ENCODE measurements around the gene CSF3R.

Gene CSF3R

DNA sequence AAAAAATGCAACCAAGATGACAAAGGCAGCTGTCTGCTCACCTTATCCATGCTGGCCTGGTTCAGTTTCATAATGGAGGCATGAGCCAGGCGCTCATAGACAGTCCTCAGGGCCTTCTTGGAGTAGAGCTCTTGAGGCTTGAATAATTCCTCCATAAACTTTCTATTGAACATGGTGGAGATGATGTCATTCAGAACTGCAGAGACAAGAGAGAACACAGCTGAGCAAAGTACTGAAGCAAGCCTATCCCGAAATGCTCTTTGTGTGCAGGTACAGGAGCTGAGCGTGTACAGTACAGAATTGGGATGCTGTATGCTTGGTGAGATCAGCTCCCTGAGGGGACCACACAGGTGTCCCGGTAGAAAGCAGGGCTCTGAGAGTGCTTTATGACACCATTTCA is 44.0 kb downstream of the CSF3R start:
- TF ChIP-seq, protein P1, sequence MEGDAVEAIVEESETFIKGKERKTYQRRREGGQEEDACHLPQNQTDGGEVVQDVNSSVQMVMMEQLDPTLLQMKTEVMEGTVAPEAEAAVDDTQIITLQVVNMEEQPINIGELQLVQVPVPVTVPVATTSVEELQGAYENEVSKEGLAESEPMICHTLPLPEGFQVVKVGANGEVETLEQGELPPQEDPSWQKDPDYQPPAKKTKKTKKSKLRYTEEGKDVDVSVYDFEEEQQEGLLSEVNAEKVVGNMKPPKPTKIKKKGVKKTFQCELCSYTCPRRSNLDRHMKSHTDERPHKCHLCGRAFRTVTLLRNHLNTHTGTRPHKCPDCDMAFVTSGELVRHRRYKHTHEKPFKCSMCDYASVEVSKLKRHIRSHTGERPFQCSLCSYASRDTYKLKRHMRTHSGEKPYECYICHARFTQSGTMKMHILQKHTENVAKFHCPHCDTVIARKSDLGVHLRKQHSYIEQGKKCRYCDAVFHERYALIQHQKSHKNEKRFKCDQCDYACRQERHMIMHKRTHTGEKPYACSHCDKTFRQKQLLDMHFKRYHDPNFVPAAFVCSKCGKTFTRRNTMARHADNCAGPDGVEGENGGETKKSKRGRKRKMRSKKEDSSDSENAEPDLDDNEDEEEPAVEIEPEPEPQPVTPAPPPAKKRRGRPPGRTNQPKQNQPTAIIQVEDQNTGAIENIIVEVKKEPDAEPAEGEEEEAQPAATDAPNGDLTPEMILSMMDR (conservative IDR thresholded peaks at IDR 0.05; ENCODE audit: low read depth, low read length) = no peak
- H3K4me3 ChIP-seq (ENCODE audit: low read depth, low read length) = no peak overlapping the region
- DNase-seq (ENCODE audit: low read depth) = no peak

DNA sequence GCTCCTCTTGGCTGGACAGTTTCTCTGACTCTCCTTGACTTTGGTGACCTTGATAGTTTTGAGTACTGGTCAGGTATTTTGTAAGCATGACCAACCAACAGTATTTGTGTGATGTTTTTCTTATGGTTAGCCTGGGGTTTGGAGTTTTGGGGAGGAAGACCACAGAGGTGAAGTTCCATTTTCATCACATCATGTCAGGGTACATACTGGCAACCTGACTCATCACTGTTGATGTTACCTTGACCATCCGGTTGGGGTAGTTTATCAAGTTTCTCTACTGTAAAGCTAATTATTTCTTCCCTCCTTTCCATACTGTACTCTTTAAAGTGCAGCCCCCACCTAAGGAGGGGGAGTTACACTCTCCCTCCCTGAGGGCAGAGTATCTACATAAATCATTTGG is 45.9 kb downstream of the CSF3R start:
- H3K4me3 ChIP-seq (ENCODE audit: low read depth, low read length) = no peak overlapping the region
- peak; percentile 57 for DNase-seq (ENCODE audit: low read depth)
- TF ChIP-seq, protein P1 (conservative IDR thresholded peaks at IDR 0.05; ENCODE audit: low read depth, low read length) = no peak

DNA sequence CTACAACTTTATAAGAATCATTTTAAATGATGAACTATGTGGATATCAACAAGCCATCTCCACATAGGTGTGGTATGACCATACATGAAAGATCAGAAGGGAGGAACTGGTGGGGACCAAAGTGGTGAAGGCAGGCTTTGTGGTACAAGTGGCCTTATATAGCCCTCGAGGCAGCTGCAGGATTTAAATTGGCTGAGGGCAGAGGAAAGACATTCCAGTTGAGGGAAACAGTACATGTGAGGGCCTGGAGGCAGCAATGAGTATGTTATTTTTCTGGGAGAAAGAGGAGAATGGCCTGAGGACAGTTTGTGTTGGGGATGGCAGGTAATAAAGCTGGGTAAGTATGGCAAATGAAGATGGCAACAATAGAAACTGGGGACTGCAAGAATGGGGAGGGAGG is 49.6 kb downstream of the CSF3R start:
- H3K4me3 ChIP-seq (ENCODE audit: low read depth, low read length) = no peak overlapping the region
- DNase-seq (ENCODE audit: low read depth) = no peak
- TF ChIP-seq, protein P1 (conservative IDR thresholded peaks at IDR 0.05; ENCODE audit: low read depth, low read length) = no peak

DNA sequence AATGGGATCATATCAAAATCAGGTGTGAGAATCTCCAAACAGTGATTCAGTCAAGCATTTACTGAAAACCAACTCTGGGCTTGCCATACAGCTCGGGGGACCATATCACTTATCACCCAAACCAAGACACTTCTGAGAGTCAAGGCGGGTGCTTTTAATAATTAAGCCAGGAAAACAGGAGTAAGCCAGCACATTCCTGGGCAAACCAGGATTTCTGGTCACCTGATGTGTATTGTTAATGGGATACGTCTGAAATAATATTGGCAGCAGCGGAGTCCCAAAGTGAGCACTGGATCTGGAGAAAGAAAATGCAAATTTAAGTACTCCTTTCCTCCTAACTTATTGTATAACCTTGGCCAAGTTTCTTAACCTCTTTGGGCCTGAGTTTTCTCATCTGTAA is 50.1 kb downstream of the CSF3R start:
- TF ChIP-seq, protein P1 (conservative IDR thresholded peaks at IDR 0.05; ENCODE audit: low read depth, low read length) = no peak
- DNase-seq (ENCODE audit: low read depth) = no peak
- no peak overlapping the region for H3K4me3 ChIP-seq (ENCODE audit: low read depth, low read length)

DNA sequence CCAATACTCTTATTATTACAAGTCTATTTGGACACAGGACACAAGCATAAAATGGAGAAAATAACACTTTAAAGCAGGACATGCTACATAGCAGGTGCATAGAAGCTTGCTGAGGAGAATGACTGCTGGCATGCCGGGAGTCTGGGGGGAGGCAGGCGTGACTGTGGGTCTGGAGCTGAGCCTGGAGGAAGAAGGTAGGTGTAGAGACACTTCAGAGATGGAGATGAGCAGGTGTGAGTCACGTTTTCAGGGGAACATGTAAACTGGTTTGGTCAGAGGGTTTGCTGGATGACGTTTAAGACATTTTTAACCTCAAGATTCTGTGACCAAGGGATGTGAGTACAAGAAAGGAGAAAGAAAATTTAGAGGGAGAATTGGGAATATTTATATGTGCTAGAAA is 56.9 kb downstream of the CSF3R start:
- no peak for DNase-seq (ENCODE audit: low read depth)
- TF ChIP-seq, protein P1 (conservative IDR thresholded peaks at IDR 0.05; ENCODE audit: low read depth, low read length) = no peak
- no peak overlapping the region for H3K4me3 ChIP-seq (ENCODE audit: low read depth, low read length)

DNA sequence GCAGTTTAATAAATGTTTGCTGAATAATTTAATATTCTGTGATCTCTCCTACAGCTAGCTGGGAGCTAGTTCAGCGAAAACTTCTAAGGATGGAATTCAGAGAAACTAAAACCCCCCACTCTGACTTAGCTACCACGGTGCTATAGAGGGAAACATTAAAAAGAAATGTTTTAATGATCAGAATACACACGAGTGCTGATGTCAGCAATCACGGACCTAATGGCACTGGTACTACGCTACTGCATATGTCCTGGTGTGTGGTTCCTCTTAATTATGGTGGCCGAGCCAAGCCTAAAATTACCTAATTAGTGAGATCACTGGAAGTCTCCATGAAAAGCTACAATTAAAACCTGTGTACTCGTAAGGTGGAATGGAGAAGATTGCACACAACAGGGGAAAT is 61.1 kb downstream of the CSF3R start:
- TF ChIP-seq, protein P1 (conservative IDR thresholded peaks at IDR 0.05; ENCODE audit: low read depth, low read length) = no peak
- H3K4me3 ChIP-seq (ENCODE audit: low read depth, low read length) = no peak overlapping the region
- DNase-seq (ENCODE audit: low read depth) = no peak

DNA sequence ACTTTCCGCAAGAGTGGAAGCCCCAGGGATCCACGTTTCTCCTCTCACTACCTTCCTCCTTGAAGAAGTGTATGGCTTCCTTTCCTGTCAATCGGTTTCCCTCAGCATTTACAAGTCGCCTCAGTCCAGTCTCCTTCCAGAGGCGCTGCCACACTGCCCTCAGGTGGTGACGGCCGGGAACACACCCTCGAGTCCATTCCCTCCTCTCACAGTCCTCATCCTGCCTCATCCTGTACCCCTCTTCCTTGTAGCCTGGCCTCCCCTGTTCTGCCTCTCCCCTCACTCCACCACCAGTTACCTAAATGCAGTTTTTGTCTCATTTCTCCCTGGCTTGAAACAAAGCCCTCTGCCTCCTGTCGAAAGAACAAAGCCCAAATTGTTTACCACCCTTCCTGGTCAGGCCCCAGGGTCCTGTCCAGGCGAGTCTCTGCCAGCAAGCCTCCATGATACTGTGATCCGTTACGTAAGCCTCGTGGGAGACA is 61.8 kb downstream of the CSF3R start:
- no peak overlapping the region for H3K4me3 ChIP-seq (ENCODE audit: low read depth, low read length)
- TF ChIP-seq, protein P1 (conservative IDR thresholded peaks at IDR 0.05; ENCODE audit: low read depth, low read length) = peak; percentile 96
- peak; percentile 94 for DNase-seq (ENCODE audit: low read depth)
